GM12878 (cell line): ENCODE results near the gene CAMTA1. TPM values are rescaled to one million over a fixed set of nuclear protein-coding genes. Genes with fewer than 3 reads are reported as not detected.

Experiments
- ATAC-seq: fragments of 200-7000 bp; cut with Tn5 transposase; 3 replicates; pipeline ENCODE4 v1.9.1; 2020; ENCODE audit warnings: mild to moderate bottlenecking, moderate library complexity
- BruUV-seq: library from RNA; stranded (reverse); fragments of 400-500 nt; replicated peaks from 2 replicates; lab custom pipeline; 2021; lab: Mats Ljungman, UMichigan
- CTCF ChIA-PET: fragments of 300-600 bp; sonication (Branson Sonifier 250); formaldehyde crosslinking; extraction: SDS; loops from one replicate; lab custom pipeline; 2021; ENCODE audit warnings: inconsistent platforms; lab: Yijun Ruan, JAX
- POLR2A ChIA-PET: fragments of 350-600 bp; formaldehyde crosslinking; extraction: SDS; loops from one replicate; lab custom pipeline; 2021; ENCODE audit warnings: inconsistent platforms; lab: Charles Lee
- RAD21 ChIA-PET: fragments of 300-600 bp; sonication (Branson Sonifier 250); formaldehyde crosslinking; loops from one replicate; lab custom pipeline; 2023; ENCODE audit warnings: antibody characterized with exemption; ENCODE audit not compliant: unreplicated experiment; lab: Charles Lee
- SMC1A ChIA-PET: fragments of 300-600 bp; sonication (Branson Sonifier 250); formaldehyde crosslinking; loops from one replicate; lab custom pipeline; 2023; ENCODE audit not compliant: unreplicated experiment, uncharacterized antibody; lab: Charles Lee
- DNase-seq: peaks from one replicate; pipeline ENCODE4 v3.0.0-alpha.2; 2011; ENCODE audit warnings: low read depth, low spot score
- FAIRE-seq: peaks from 3 replicates; lab custom pipeline; 2011; peaks lifted over from hg19 to GRCh38; lab: Jason Lieb, UNC
- H2AFZ ChIP-seq: 2 replicates; pipeline ENCODE4 v1.6.0; 2011; ENCODE audit warnings: low read depth, low read length, control low read depth; ENCODE audit not compliant: control insufficient read depth
- H3K27ac ChIP-seq: 2 replicates; pipeline ENCODE4 v1.5.1; 2011; ENCODE audit warnings: control low read depth; ENCODE audit not compliant: control insufficient read depth, insufficient read depth
- H3K27me3 ChIP-seq, 2 experiments: replicated peaks in 1 of 2; 2 replicates each; pipeline versions ENCODE4 v1.6.0 to v1.6.1; 2011; ENCODE audit warnings: low read length in 1 of 2; ENCODE audit not compliant: control insufficient read depth in 2 of 2, insufficient read depth in 2 of 2
- H3K36me3 ChIP-seq, 2 experiments: 2 replicates each; pipeline ENCODE4 v1.5.1; 2011; ENCODE audit warnings: low read length in 1 of 2; ENCODE audit not compliant: control insufficient read depth in 2 of 2, insufficient read depth in 2 of 2
- H3K4me1 ChIP-seq: 2 replicates; pipeline ENCODE4 v1.6.1; 2011; ENCODE audit warnings: mild to moderate bottlenecking, low read length, moderate library complexity, mixed read lengths; ENCODE audit not compliant: control insufficient read depth, insufficient read depth
- H3K4me2 ChIP-seq: 2 replicates; pipeline ENCODE4 v1.6.0; 2011; ENCODE audit warnings: control low read depth; ENCODE audit not compliant: control insufficient read depth, insufficient read depth
- H3K4me3 ChIP-seq: fragments of 200-600 bp; sonication (generic); 2 replicates; pipeline ENCODE4 v1.5.1; 2016
- H3K79me2 ChIP-seq: 2 replicates; pipeline ENCODE4 v1.6.0; 2011; ENCODE audit warnings: low read length; ENCODE audit not compliant: control insufficient read depth, insufficient read depth
- H3K9ac ChIP-seq: 2 replicates; pipeline ENCODE4 v1.8.0; 2011; ENCODE audit warnings: low read length, control low read depth, mixed read lengths; ENCODE audit not compliant: control insufficient read depth, insufficient read depth
- H3K9me3 ChIP-seq: replicated peaks from 3 replicates; pipeline ENCODE4 v1.5.1; 2011; ENCODE audit warnings: mild to moderate bottlenecking, low read length; ENCODE audit not compliant: control insufficient read depth, insufficient read depth
- H4K20me1 ChIP-seq: 2 replicates; pipeline ENCODE4 v1.6.0; 2011; ENCODE audit not compliant: control insufficient read depth, insufficient read depth
- NKRF ChIP-seq: fragments of 450-650 bp; conservative IDR thresholded peaks from 2 replicates; pipeline ENCODE4 v1.6.1; 2017; ENCODE audit warnings: mild to moderate bottlenecking, moderate library complexity
- RELB ChIP-seq: fragments of 450-650 bp; IDR thresholded peaks from 2 replicates; pipeline ENCODE4 v1.6.1; 2017; ENCODE audit warnings: low read depth, mild to moderate bottlenecking, moderate library complexity
- SIX5 ChIP-seq: IDR thresholded peaks from 2 replicates; pipeline ENCODE4 v1.6.1; 2011; ENCODE audit warnings: mild to moderate bottlenecking, low read depth, low read length, moderate library complexity; ENCODE audit not compliant: severe bottlenecking
- SMC3 ChIP-seq: IDR thresholded peaks from 2 replicates; pipeline ENCODE4 v1.6.1; 2011; ENCODE audit warnings: low read length, improper control_type of control experiment, borderline replicate concordance
- WGBS: methylation state at CpG from one replicate; pipeline ENCODE4 v1.1.6; 2016; ENCODE audit warnings: low lambda C conversion rate; ENCODE audit not compliant: insufficient replicate concordance, insufficient coverage; ENCODE audit errors: missing lambda C conversion rate; 5-methylcytosine and 5-hydroxymethylcytosine counted together
- in situ Hi-C: fragments of 300-500 bp; cut with MboI; formaldehyde crosslinking; loops from 9 replicates; pipeline ENCODE4 v1.14.3; 2018; ENCODE audit warnings: mixed read lengths
- intact Hi-C: fragments of 100-400 bp; cut with micrococcal nuclease; formaldehyde crosslinking; loops from one replicate; pipeline ENCODE4 v1.14.2; 2022; ENCODE audit not compliant: unreplicated experiment
- polyA plus RNA-seq, 11 experiments: library from polyadenylated mRNA; depleted of rRNA in 4 of 11; unstranded in 6 of 11; stranded (reverse) in 5 of 11; fragments of >200 nt; fragmentation: Nextera tagmentation in 4 of 11; fragmentation: Illumina TruSeq in 1 of 11; extraction: Ambion mirVana in 4 of 11; extraction: Trizol in 1 of 11; gene quantifications; 1 replicate in 1 of 11; 2 replicates in 10 of 11; pipeline versions ENCODE4 v1.2.1 to v1.2.3, GENCODE V29; 2011 to 2016; ENCODE audit warnings: inconsistent platforms in 2 of 11, missing spikeins in 2 of 11, low read depth in 1 of 11
- total RNA-seq, 4 experiments: library from RNA; depleted of rRNA in 3 of 4; stranded (reverse); fragments of >200 nt in 3 of 4; fragmentation: Illumina TruSeq in 1 of 4; extraction: Trizol in 1 of 4; gene quantifications; 2 replicates each; pipeline versions ENCODE4 v1.2.1 to v1.2.3, GENCODE V29; 2013 to 2021

The CAMTA1 gene
- total and polyA plus RNA-seq, 10 of the 15 experiments (the other 5 are each of a cell fraction or from before 2014, with no cell fraction given): 37.7 to 148 (median 76.4) TPM

DNA sequence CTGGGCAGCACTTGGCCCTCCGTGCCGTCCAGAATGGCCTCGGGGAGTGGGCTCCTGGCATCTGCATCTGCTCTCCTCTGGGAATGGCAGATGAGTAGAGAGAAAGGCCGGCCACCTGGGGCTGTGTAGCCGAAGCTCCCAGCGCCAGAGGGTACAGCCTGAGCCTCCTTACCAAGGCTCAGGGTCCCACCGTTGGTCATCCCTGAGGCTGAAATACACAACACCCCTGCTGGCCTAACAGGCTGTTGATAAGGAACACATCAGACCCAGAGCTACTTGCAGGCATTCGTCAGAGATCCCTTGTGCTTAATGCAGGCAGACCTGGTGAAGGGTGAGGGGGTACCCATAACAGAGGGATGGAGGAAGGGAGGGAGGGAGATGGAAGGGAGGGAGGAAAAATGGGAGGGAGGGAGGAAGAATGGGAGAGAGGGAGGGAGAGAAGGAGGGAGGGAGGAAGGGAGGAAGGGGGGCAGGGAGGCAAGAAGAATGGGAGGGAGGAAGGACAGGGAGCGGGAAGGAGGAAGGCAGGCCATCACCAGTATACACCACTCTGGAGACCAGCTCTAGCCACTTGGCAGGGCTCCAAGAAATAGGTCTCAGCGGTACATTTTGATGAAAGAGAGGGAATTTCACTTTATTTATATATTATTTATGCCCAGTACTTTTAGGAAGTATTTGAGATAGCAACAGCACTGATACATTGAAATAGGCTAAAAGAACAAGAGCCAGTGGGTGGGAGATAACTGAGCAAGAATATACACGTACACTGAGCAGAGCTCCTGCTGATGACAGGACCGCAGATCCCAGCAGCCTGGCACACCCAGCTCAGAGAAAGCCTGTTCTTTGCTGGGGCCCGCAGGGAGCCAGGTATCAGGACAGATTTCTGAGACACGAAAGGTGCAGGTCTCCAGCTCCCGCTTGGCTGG lies 670.8 kb downstream of the CAMTA1 start:
- no peak overlapping the region for H3K27ac ChIP-seq
- no peaks in the 10 kb centered on the region for H3K36me3 ChIP-seq
- 21% methylated on average over 15 of the region's 15 CpGs for WGBS
- TF ChIP-seq RELB (no peak), SIX5 (no peak), SMC3 (no peak), NKRF (no peak)
- no peak for FAIRE-seq
- RAD21 ChIA-PET: no interaction called here
- no peak overlapping the region for H3K4me2 ChIP-seq
- H4K20me1 ChIP-seq: no peaks in the 10 kb centered on the region; the same call in 1 of the 2 replicates
- H3K27me3 ChIP-seq: peaks cover 0 to 1% of the 10 kb centered on the region in 2 experiments; a peak in 3 of 4 replicates
- H3K4me1 ChIP-seq: no peaks in the 10 kb centered on the region
- no TSS peak for BruUV-seq
- POLR2A ChIA-PET: no interaction called here
- no peak for DNase-seq
- no peaks in the 10 kb centered on the region for H3K79me2 ChIP-seq
- SMC1A ChIA-PET: no interaction called here
- no peak for ATAC-seq
- H3K4me3 ChIP-seq: no peak overlapping the region
- H3K9ac ChIP-seq: no peak overlapping the region
- in situ Hi-C loops (no loop called here), intact Hi-C loops (no loop called here)
- CTCF ChIA-PET: interaction anchor here (0.6 kb wide), 1 partner anchor 9 kb away, joined by 3 read pairs; no protein-coding TSS in a partner anchor
- H2AFZ ChIP-seq: no peak overlapping the region
- no peaks in the 10 kb centered on the region for H3K9me3 ChIP-seq
